Placental pericyte (primary cell): ENCODE results near the gene KRTAP24-1. TPM values are rescaled to one million over a fixed set of nuclear protein-coding genes. Genes with fewer than 3 reads are reported as not detected.

ENCODE experiments used
- total RNA-seq: library from RNA; depleted of rRNA; stranded (reverse); fragments of >200 nt; gene quantifications from 2 replicates; pipeline ENCODE4 v1.2.3, GENCODE V29; 2012

Gene KRTAP24-1
- total RNA-seq: not detected in 2 replicates

GRCh38 chr21:30282850-30283249 is at the start of gene KRTAP24-1:
KRTAP24-1 (minus strand) TSS chr21:30282950; CDS start chr21:30282932, 18 bp downstream.

GRCh38 chr21:30320215-30320614 is 37.5 kb upstream of the KRTAP24-1 start, which contains the start of gene KRTAP26-1:
KRTAP26-1 (minus strand) TSS chr21:30320315; CDS start chr21:30320035, 280 bp downstream.

GRCh38 chr21:30289215-30289614 is 6.5 kb upstream of the KRTAP24-1 start, which contains the start of gene KRTAP25-1:
KRTAP25-1 (minus strand) TSS chr21:30289514; CDS start chr21:30289490, 24 bp downstream.

Other genes with a start within 250 kb of the KRTAP24-1 start
- not detected in 2 replicates for gene CLDN17, start 116.1 kb downstream of the KRTAP24-1 start, total RNA-seq
- gene CLDN8, start 66.9 kb downstream of the KRTAP24-1 start, total RNA-seq: not detected in 2 replicates
- gene KRTAP25-1, start 6.6 kb upstream of the KRTAP24-1 start, total RNA-seq: not detected in 2 replicates
- not detected in 2 replicates for gene KRTAP26-1, start 37.4 kb upstream of the KRTAP24-1 start, total RNA-seq
- gene KRTAP27-1, start 54.7 kb upstream of the KRTAP24-1 start, total RNA-seq: not detected in 2 replicates
- not detected in 2 replicates for gene KRTAP23-1, start 65.7 kb upstream of the KRTAP24-1 start, total RNA-seq
- not detected in 2 replicates for gene KRTAP13-2, start 89.3 kb upstream of the KRTAP24-1 start, total RNA-seq
- not detected in 2 replicates for gene KRTAP13-1, start 113.1 kb upstream of the KRTAP24-1 start, total RNA-seq
- not detected in 2 replicates for gene KRTAP13-3, start 143.0 kb upstream of the KRTAP24-1 start, total RNA-seq
- gene KRTAP13-4, start 147.3 kb upstream of the KRTAP24-1 start, total RNA-seq: not detected in 2 replicates
- gene KRTAP15-1, start 157.3 kb upstream of the KRTAP24-1 start, total RNA-seq: not detected in 2 replicates
- not detected in 2 replicates for gene KRTAP19-1, start 197.4 kb upstream of the KRTAP24-1 start, total RNA-seq
- gene KRTAP19-2, start 204.5 kb upstream of the KRTAP24-1 start, total RNA-seq: not detected in 2 replicates
- not detected in 2 replicates for gene KRTAP19-3, start 209.1 kb upstream of the KRTAP24-1 start, total RNA-seq
- not detected in 2 replicates for gene KRTAP19-4, start 214.2 kb upstream of the KRTAP24-1 start, total RNA-seq
- not detected in 2 replicates for gene KRTAP19-5, start 219.2 kb upstream of the KRTAP24-1 start, total RNA-seq